RCC 7860 (cell line): ENCODE data around the gene HOXA7.
A peak's percentile ranks its signal among the peaks of the same experiment; 100 is the strongest.

Experiments used
- DNase-seq: peaks from one replicate; pipeline ENCODE4 v3.0.0-alpha.2; 2015; ENCODE audit warnings: low spot score
- FAIRE-seq: peaks from 2 replicates; lab custom pipeline; 2012; peaks lifted over from hg19 to GRCh38; lab: Jason Lieb, UNC

Gene HOXA7

DNA sequence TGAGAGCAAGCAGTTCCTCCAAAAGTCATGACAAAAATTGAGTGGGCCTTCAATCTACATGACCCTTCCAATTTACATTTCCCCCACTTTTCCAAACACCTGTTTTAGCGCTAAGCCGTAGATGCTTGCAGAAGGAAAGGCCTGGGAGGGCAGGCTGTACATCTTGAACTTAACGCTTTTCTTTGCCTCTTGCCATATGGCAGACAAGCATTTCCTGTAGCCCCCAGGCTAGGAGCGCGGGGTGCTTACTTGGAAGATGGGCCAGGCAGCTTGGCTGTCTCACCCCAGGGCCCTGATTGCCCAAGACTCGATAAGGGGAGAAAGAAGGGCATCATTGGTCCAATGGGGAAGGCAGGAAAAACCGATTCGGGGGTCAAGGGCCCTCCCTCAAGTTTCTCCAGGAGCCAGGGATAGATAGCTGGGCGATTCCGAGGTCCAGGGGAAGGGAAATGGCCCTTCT is 15.9 kb upstream of the HOXA7 start:
- FAIRE-seq: no peak
- DNase-seq: peak; percentile 41

- FAIRE-seq (no peak), DNase-seq (peak; percentile 51)
These were observed 15.3 kb upstream of the HOXA7 start for GRCh38 chr7:27171637-27172314.

- FAIRE-seq (no peak), DNase-seq (peak; percentile 61)
These were observed 14.8 kb upstream of the HOXA7 start for GRCh38 chr7:27171325-27171636.

DNA sequence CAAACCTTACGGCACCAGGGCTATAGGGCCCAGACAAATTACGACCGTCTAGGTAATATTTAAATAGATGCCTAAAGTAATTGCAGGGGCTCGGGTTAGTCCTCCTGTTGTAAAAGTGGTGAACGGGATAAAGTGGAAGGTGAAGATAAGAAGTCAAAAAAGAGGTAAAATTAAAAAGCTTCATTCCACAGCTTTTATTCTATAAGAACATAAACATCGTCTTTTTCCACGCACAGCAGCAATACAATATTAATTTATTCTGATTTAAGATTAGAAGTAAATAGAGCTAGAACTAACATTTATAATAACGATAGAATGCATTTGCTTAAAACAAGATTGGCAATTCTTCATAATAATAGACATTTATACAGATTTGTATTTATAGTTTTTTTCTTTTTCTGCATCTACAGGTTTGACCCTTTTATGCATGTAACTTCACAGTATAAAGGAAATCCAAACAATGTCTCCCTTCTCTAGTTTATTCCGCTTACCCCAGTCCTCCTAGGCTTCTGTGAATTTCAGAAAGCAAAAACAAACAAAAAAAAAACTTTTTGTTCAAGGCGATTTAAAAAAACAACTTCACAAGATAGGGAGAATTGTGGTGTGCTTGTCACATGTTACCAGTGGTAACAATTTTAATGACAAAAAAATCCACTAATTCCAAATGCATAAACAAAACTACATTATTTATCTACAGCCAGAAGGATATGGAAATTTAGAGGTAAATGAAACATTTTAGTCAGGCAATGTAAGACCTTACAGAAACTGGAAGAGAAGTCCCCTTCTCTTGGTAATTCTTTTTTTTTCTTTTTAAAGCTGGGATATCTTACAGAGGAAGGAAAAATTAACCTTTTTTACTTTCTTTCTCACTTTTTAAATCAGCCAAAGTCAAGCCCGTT is 14.2 kb upstream of the HOXA7 start:
- DNase-seq: peak; percentile 17

GRCh38 chr7:27169658-27170425 is 13.4 kb upstream of the HOXA7 start:
- DNase-seq: peak; percentile 80
- FAIRE-seq: no peak

More for the DNA sequence above, 14.2 kb upstream of the HOXA7 start:
- FAIRE-seq: peak; percentile 77

DNA sequence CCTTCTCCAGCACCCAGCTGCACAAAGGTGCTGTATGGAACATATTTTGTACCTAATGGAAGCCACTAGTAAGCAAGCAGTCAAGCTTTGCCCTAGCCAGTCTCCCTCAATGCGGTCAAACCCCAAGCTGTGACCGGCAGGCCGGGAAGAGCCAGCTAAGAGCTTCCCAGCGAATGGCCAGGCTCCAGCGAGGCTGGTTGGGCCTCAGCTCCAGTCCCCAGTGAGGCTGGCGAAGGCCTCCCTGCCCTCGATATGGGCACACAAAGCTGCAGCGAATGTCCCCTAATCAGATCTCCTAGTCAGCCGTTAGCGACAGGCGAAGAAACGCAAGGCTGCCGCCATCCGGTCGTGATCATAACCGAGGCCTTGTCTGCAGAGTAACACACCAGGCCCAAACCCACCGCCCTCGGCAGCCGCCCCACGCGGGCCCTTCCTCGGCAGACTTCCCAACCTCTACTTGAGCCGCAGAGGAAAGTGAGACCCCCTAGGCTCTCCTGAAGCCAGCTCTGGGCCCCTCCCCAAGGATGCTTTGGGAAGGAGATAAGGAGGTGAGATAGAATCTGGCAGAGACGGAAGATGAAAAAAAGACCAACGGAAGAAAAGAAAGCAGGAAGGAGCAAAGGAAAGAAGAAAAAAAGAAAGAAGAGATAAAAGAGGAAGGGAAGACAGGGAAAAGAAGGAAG is 11.9 kb upstream of the HOXA7 start:
- DNase-seq (peak; percentile 72), FAIRE-seq (no peak)

- peak; percentile 60 for DNase-seq
- FAIRE-seq: no peak
These were observed 11.4 kb upstream of the HOXA7 start for GRCh38 chr7:27167916-27168264.

DNA sequence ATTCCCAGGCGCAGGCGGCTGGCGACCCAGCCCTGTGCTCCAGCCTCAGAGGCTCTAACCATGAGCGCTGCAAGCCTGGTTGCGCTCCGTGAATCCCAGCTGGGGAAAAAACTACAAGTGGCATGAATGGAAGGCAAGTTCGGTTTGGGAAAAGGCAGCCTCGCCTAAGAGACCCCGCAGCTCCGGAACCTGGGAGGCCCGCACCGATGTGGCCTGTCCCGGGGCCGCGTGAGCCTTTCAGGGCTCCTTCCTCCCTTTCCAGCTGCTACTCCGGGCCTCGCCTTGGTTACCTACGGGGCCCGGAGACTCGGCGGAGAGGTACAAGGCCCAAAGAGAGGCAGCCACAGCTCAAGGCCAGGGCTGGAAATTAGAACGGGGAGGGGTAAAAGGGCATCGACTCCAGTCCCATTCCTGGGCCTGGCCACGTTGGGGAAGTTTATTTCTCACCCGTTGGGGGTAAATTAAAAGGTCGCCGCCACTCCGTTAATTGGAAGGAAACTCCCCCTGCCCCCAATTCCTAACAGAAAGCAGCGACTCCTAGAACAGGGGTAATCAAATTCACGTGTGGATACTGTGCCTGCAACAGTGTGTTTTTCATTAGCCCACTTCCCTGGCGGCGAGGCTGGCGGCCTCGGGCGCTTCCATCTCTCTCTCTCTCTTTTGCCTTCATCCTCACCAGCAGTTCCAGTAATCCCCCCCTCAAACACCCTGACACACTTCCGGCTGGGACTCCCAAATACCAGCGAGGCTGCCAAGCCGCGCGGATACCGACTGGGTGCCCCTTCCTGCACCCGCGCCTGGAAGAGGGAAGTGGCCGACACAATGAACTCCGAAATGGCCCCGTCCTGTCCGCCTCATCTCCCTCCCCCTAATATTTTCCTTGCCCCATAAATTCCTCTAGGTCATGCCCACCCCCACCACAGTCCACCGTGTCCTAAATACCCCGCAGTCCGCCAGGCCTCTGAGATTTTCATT is 10.3 kb upstream of the HOXA7 start:
- DNase-seq (peak; percentile 85), FAIRE-seq (peak; percentile 71)

- FAIRE-seq (no peak), DNase-seq (peak; percentile 58)
These were observed 9.6 kb upstream of the HOXA7 start for GRCh38 chr7:27165996-27166530.

DNA sequence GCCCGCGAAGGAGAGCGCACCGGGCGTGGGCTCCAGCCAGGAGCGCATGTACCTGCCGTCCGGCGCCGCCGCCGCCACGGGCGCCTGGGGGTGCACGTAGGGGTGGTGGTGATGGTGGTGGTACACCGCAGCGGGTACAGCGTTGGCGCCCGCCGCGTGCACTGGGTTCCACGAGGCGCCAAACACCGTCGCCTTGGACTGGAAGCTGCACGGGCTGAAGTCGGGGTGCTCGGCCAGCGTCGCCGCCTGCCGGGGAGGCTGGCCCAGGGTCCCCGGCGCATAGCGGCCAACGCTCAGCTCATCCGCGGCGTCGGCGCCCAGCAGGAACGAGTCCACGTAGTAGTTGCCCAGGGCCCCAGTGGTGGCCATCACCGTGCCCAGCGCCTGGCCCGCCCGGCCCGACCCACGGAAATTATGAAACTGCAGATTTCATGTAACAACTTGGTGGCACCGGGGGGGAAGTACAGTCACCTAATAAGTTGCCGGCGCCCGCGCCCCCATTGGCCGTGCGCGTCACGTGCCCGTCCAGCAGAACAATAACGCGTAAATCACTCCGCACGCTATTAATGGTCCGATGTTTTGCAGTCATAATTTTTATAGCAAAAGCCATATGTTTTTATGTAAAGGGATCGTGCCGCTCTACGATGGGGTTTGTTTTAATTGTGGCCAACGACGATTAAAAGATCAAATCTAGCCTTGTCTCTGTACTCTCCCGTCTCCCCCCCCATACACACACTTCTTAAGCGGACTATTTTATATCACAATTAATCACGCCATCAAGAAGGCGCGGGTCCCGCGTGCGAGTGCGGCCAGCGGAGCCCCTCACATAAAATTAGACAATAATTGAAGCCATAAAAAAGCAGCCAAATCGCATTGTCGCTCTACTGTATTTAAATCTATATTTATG is 8.9 kb upstream of the HOXA7 start, which contains the start of gene HOXA9:
HOXA9 (minus strand) TSS at position 449 of the 907 bp plus-strand sequence; CDS start at position 369, 80 bp downstream.
- DNase-seq (peak; percentile 93), FAIRE-seq (peak; percentile 72)

- peak; percentile 32 for DNase-seq
- FAIRE-seq: no peak
These were observed 8.1 kb upstream of the HOXA7 start for GRCh38 chr7:27164367-27165088.

DNA sequence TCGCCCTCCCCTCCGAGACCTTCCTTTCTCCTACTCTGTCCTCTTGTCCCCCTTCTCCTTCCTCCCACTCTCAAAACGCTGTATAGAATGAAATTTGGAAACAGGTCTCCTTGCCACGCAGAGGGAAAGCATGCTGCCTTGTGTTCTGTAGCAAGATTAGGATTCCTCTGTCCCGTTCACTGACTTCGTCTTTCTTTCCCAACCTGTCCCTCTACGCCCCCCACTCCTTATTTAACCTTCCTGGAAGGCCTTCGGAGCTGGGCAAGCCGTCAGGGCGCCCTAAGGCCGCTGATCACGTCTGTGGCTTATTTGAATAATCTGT is 7.5 kb upstream of the HOXA7 start:
- FAIRE-seq (no peak), DNase-seq (peak; percentile 27)

GRCh38 chr7:27163288-27164044 is 7.0 kb upstream of the HOXA7 start:
- DNase-seq (peak; percentile 12), FAIRE-seq (no peak)

- DNase-seq (peak; percentile 29), FAIRE-seq (peak; percentile 46)
These were observed 6.2 kb upstream of the HOXA7 start for GRCh38 chr7:27162561-27163287.

- FAIRE-seq: no peak
- peak; percentile 20 for DNase-seq
These were observed 5.5 kb upstream of the HOXA7 start for GRCh38 chr7:27161721-27162560.
